HG03575 (cell line): ENCODE measurements around the gene TSHZ2.
"Not testable (repeated sequence)": the region's sequence is repeated elsewhere in the genome, so short reads cannot be mapped to it uniquely, and the experiment has no call there.

ENCODE experiments used
- ATAC-seq: cut with Tn5 transposase; IDR thresholded peaks from one replicate; pipeline ENCODE4 v1.9.1; 2021; ENCODE audit not compliant: unreplicated experiment, insufficient number of reproducible peaks, low FRiP score; ENCODE audit errors: extremely low read depth

The TSHZ2 gene

DNA sequence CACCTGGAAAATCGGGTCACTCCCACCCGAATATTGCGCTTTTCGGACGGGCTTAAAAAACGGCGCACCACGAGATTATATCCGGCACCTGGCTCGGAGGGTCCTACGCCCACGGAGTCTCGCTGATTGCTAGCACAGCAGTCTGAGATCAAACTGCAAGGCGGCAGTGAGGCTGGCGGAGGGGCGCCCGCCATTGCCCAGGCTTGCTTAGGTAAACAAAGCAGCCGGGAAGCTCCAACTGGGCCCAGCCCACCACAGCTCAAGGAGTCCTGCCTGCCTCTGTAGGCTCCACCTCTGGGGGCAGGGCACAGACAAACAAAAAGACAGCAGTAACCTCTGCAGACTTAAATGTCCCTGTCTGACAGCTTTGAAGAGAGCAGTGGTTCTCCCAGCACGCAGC is 531.9 kb downstream of the TSHZ2 start:
- not testable (repeated sequence) for ATAC-seq

DNA sequence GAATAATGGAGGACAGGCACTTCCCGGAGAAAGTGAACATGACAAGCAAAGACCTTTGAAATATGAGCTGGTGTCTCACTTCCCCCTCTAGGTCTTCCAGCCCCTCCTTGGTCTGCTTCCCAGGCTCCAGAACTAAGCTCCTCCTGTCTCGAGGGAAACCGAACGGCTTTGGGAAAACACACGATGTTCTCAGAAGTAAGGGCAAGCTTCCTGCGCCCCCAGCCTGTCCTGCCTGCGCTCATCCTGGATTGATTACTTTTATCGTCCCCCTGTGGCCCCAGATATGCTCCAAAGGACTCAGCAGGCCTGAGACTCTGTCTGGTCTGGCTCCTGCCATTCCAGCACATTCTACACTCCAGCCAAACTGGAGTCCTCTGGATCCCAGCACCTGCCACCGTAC is 538.1 kb downstream of the TSHZ2 start:
- ATAC-seq, result no peak

DNA sequence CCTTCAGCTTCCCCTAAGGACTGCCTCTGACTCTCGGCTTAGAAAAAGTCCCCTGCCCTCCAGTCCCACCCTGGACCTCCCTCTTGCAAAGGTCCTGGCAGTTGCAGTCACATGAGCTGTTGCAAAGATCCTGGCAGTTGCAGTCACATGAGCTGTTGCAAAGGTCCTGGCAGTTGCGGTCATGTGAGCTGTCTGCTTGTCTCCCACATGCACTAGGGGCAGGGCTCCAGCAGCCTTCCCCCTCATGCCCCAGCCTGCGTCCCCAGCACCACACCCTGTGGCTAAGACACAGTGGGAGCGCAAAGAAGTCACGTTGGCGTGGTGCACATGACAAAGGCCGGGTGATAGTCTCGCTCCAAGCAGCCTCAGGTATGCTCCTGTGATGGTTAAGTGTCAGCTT is 538.5 kb downstream of the TSHZ2 start:
- no peak for ATAC-seq

DNA sequence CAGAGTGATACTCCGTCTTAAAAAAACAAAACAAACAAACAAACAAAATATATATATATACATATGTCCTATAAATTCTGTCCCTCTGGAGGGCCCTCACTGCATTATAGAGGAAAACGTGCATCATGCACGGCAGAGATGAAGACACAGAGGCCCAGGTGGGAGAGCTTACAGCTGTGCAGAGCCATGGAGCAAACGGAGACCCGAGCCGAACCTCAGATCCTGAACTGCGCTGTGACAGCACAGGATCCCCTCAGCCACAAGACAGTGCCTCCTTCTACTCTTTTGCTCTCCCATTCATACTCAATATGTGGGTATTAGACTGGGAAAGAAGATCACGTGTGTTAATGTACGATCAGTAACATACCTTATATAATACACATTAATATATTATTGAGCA is 539.9 kb downstream of the TSHZ2 start:
- ATAC-seq, result no peak

DNA sequence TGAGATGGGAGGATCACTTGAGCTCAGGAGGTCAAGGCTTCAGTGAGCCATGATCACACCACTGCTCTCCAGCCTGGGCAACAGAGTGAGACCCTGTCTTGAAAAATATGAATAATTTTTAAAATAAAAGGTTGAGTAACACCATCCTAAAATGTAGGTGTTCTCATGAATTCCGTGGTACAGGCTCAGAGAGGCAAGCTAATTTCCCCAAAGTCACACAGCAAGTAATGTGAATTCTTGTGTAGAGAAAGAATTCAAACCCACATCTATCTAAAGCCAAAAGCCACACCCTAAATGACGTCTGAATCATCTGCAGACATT is 541.0 kb downstream of the TSHZ2 start:
- ATAC-seq, result no peak

DNA sequence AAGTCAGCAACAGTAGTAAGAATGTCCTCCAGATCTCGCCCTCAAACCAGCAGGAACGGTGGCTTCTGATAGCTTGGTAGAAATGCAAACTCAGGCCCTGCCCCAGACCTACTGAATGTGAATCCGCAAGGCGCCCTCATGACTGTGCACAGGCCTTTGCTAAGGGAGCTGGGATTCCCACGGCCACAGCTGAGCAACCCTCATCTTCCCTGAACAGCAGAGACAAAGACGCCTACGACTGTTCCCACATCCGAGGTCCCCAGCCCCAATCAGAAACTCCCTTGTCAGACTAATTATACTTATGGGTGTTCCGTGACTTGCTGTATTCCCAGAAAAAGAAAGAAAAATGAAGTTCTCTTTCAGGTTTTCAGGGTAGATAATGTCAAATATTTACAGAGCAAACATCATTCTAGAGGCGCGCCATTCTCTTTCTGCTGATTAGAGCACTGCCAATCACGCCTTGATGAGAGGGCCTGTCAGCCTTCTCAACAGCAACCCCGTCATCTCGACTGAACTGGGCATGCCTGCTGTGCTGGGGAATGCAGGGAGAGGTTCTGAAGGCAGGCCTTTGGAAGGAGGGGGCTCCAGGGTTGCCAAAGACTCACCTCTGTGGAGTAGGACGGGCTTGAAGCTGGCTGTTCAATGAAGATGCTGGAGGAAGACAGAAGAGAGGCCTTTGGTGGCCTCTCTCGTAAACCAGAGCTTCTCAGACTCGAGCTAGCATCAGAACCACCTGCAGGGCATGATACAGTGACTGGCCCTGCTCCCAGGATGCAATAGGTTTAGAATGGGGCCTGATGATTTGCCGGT is 541.5 kb downstream of the TSHZ2 start:
- ATAC-seq, result no peak

- ATAC-seq, result no peak
Measured at GRCh38 chr20:53515749-53516148, 543.6 kb downstream of the TSHZ2 start.

DNA sequence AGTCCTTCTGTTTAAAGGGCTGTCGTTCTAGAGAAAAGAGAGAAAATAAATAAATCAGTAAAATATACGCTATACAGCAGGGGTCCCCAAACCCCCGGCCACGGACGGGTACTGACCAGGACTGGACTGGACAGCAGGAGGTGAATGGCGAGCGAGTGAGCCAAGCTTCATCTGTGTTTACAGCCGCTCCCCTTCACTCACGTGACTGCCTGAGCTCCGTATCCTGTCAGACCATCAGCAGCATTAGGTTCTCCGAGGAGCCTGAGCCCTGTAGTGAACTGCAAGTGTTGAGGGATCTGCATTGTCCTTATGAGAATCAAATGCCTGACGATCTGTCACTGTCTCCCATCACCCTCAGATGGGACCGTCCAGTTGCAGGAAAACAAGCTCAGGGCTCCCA is 545.0 kb downstream of the TSHZ2 start:
- no peak for ATAC-seq

DNA sequence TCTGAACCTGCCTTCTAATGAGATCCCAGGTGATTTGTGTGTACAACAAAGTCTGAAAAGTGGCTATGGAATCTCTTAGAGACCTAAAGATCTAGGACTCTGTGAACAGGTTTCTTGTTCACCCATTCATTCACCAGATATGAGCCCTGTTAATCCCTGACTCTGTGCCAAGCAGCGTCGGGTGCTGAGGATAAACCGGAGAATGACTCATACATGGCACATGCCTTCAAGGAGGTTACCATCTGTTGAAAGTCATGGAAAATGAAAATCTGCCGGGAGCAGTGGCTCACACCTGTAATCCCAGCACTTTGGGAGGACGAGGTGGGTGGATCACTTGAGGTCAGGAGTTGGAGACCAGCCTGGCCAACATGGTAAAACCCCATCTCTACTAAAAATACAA is 549.3 kb downstream of the TSHZ2 start:
- ATAC-seq, result not testable (repeated sequence)

DNA sequence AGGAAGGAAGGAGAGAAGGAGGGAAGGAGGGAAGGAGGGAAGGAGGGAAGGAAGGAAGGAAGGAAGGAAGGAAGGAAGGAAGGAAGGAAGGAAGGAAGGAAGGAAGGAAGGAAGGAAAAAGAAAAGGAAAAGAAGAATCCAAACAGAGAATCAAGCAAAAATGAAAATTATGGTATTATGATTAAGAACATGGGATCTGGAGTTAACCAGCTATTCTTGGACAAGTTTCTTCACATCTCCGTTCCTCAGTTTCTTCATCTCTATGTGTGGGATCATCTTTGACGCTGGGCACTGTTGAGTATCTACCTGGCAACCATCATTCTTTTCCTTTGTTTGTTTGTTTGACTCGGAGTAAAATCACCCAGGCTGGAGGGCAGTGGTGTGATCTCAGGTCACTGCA is 549.9 kb downstream of the TSHZ2 start:
- no peak for ATAC-seq

DNA sequence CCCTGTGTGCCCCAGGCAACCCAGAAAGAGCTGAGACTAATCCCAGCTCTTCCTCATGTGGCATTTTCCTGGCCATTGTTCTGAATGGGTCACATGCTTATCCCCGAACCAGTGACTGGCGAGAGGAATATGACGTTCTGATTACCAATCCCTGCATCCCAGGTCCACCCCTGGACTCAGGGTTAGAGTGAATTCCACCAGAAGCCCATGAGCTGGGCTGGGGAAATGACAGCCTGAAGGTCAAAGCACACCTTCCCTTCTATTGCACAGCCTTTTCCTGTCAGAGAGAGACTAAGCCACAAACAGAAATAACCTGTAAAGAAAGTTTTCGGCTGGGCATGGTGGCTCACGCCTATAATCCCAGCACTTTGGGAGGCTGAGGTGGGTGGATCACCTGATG is 550.5 kb downstream of the TSHZ2 start:
- no peak for ATAC-seq

- not testable (repeated sequence) for ATAC-seq
Measured at GRCh38 chr20:53523615-53524014, 551.5 kb downstream of the TSHZ2 start.

- ATAC-seq, result no peak
Measured at GRCh38 chr20:53524589-53525312, 552.6 kb downstream of the TSHZ2 start.

GRCh38 chr20:53527196-53527595 is 555.0 kb downstream of the TSHZ2 start:
- no peak for ATAC-seq

GRCh38 chr20:53529658-53530057 is 557.5 kb downstream of the TSHZ2 start:
- no peak for ATAC-seq

DNA sequence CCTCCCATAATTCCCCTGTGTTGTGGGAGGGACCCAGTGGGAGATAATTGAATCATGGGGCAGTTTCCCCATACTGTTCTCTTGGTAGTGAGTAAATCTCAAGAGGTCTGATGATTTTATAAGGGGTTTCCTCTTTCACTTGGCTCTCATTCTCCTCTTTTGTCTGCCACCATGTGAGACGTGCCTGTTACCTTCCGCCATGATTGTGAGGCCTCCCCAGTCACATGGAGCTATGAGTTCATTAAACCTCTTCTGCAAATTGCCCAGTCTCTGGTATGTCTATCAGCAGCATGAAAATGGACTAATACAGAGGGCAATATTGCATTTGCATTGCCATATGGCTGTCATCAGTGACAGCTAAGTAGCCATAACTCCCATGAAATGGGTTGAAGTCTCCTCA is 558.3 kb downstream of the TSHZ2 start:
- ATAC-seq, result no peak

- not testable (repeated sequence) for ATAC-seq
Measured at GRCh38 chr20:53532654-53533312, 560.6 kb downstream of the TSHZ2 start.

DNA sequence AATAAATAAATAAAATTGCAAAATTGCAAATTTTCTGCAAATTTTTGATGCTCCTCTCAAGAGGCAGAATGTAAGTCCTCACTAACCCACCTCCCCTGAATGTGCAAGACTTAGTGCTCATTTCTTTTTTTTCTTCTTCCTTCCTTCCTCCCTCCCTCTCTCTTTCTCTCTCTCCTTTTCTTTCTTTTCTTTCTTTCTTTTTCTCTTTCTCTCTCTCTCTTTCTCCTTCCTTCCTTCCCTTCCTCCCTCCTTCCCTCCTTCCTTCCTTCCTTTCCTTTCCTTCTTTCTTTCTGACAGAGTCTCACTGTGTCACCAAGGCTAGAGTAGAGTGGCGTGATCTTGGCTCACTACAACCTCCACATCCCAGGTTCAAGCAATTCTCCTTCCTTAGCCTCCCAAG is 561.3 kb downstream of the TSHZ2 start:
- no peak for ATAC-seq

DNA sequence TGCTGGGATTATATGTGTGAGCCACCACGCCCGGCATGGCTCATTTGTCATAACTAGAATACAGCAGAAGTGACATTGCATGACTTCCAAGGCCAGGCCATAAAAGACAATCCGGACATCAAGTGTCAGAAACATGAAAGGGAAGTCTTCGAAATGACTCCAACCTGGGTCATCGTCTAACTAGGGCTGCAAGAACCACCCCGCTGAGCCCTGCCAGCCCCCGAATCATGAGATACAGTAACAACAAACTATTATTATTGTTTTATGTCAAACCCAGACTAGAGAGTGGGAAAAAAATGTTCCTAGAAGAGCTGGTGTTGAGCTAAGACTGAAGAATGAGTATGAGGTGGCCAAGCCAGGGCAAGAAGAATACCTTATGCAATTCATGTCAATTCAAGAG is 561.9 kb downstream of the TSHZ2 start:
- ATAC-seq, result no peak

DNA sequence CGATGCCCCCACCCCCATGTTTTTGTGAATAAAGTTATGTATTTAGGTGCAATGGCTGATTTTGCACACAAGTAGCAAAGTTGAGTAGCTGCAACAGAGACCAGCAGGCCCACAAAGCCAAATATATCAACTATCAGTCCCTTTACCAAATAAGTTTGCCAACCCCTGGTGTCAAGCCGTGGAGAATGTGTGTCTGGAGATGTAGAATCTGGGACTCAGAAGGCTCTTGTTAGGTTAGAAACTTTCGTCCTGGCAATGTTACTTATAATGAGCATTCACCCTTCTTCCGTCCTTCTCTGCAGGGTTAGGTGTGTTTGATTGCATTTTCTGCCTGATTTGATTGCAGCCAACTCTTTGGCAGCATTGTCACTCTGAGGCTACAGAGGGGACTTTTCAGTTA is 563.7 kb downstream of the TSHZ2 start:
- ATAC-seq, result no peak
